M059J (cell line): Measurements from ENCODE around the gene FDPS. TPM values are rescaled to one million over a fixed set of nuclear protein-coding genes. Genes with fewer than 3 reads are reported as not detected.

Experiments
- DNase-seq: peaks from one replicate; pipeline ENCODE4 v3.0.0-alpha.2; 2012; ENCODE audit warnings: low read depth
- total RNA-seq: library from RNA; depleted of rRNA; stranded (reverse); fragments of >200 nt; shearing (Covaris generic); gene quantifications from 2 replicates; pipeline ENCODE4 v1.2.3, GENCODE V29; 2014; rRNA removed

FDPS gene
- total RNA-seq: 203 and 262 TPM in 2 replicates

GRCh38 chr1:155308493-155309422 is at the start of gene FDPS:
Gene FDPS (plus strand): TSS chr1:155308866. CDS start chr1:155309790, 924 bp downstream.
- DNase-seq: peak; percentile 100

- no peak for DNase-seq
Measured at GRCh38 chr1:155260276-155260675, 48.4 kb upstream of the FDPS start.

- no peak for DNase-seq
Measured at GRCh38 chr1:155261493-155261851, 47.2 kb upstream of the FDPS start.

GRCh38 chr1:155261852-155262673 is 46.6 kb upstream of the FDPS start, which contains the start of gene SCAMP3:
Gene SCAMP3 (minus strand): TSS chr1:155262360. CDS start chr1:155262151, 209 bp downstream.
- DNase-seq: peak; percentile 99

GRCh38 chr1:155263067-155263466 is 45.6 kb upstream of the FDPS start:
- DNase-seq: no peak

- no peak for DNase-seq
Measured at GRCh38 chr1:155266553-155266952, 42.1 kb upstream of the FDPS start.

GRCh38 chr1:155267373-155267772 is 41.3 kb upstream of the FDPS start:
- no peak for DNase-seq

- DNase-seq: no peak
Measured at GRCh38 chr1:155268630-155269029, 40.0 kb upstream of the FDPS start.

- no peak for DNase-seq
Measured at GRCh38 chr1:155269381-155269780, 39.3 kb upstream of the FDPS start.

GRCh38 chr1:155272466-155273342 is 36.0 kb upstream of the FDPS start:
- peak; percentile 64 for DNase-seq

- DNase-seq: peak; percentile 92
Measured at GRCh38 chr1:155273343-155274245, 35.1 kb upstream of the FDPS start, which contains the start of gene CLK2. Gene CLK2 (minus strand): TSS chr1:155273504. CDS start chr1:155270977, 2,527 bp downstream.

GRCh38 chr1:155277070-155277901 is 31.4 kb upstream of the FDPS start, which contains the start of gene HCN3:
Gene HCN3 (plus strand): TSS chr1:155277463. CDS start chr1:155277591, 128 bp downstream.
- peak; percentile 93 for DNase-seq

- DNase-seq: peak; percentile 33
Measured at GRCh38 chr1:155277902-155278688, 30.6 kb upstream of the FDPS start.

- no peak for DNase-seq
Measured at GRCh38 chr1:155278689-155279160, 29.9 kb upstream of the FDPS start.

GRCh38 chr1:155279268-155279667 is 29.4 kb upstream of the FDPS start:
- DNase-seq: no peak

GRCh38 chr1:155282488-155283091 is 26.1 kb upstream of the FDPS start:
- DNase-seq: no peak

- no peak for DNase-seq
Measured at GRCh38 chr1:155284476-155284875, 24.2 kb upstream of the FDPS start.

GRCh38 chr1:155285063-155285462 is 23.6 kb upstream of the FDPS start:
- DNase-seq: no peak
